Measurements from ENCODE around the gene RAB37. TPM values are rescaled to one million over a fixed set of nuclear protein-coding genes. Genes with fewer than 3 reads are reported as not detected.

RAB37 gene
- total RNA-seq, 2 experiments from 2014 or later = 19.0 to 21.1 TPM

- CTCF ChIA-PET = interaction anchor here (0.6 to 1.0 kb wide), 3 partner anchors 10 to 561 kb away, joined by 3 read pairs; partner anchors contain the start of gene NHERF1
- no peak for DNase-seq
- H3K27ac Mint-ChIP-seq = peak overlapping the region; percentile 91
Observed at GRCh38 chr17:74761419-74761818, 24.4 kb downstream of the RAB37 start.

GRCh38 chr17:74761931-74762330, 24.9 kb downstream of the RAB37 start:
- peaks cover 74% of the 10 kb centered on the region for H3K4me1 ChIP-seq (ENCODE audit: insufficient read depth, low read length)

More at GRCh38 chr17:74761419-74761818, 24.4 kb downstream of the RAB37 start:
- peak overlapping the region; percentile 38 to 61 for H3K27ac ChIP-seq (ENCODE audit: low read depth in 1 of 2, low read length in 2 of 2)
- H3K4me1 ChIP-seq (ENCODE audit: insufficient read depth, low read length) = peaks cover 79% of the 10 kb centered on the region
- TF ChIP-seq CTCF (IDR thresholded peaks at IDR 0.05) = no peak
- H3K9me3 ChIP-seq (ENCODE audit: control insufficient read depth in 1 of 2, insufficient read depth in 1 of 2, low read length in 2 of 2) = no peaks in the 10 kb centered on the region
- Mint-ChIP-seq H3K4me1 (ENCODE audit: low read depth) (peaks cover 55% of the 10 kb centered on the region), H3K27me3 (no peaks in the 10 kb centered on the region), H3K9me3 (no peaks in the 10 kb centered on the region), H3K36me3 (ENCODE audit: low read depth) (peaks cover 38% of the 10 kb centered on the region), H3K4me3 (no peak overlapping the region)
- POLR2A ChIA-PET = interaction anchor here (5.4 to 6.1 kb wide), 2 partner anchors 13 to 24 kb away, joined by 33 to 90 read pairs; partner anchors contain the start of genes NHERF1 and RAB37
- intact Hi-C loops (cut with DNase I, micrococcal nuclease) = no loop called here
- ATAC-seq (ENCODE audit: poor library complexity) = no peak
- H3K4me3 ChIP-seq (ENCODE audit: low read length) = no peak overlapping the region
- H3K27me3 ChIP-seq (ENCODE audit: control insufficient read depth in 1 of 2, insufficient read depth in 2 of 2, low read length in 2 of 2) = no peaks in the 10 kb centered on the region
- H3K36me3 ChIP-seq (ENCODE audit: insufficient read depth, low read length) = peaks cover 66% of the 10 kb centered on the region

GRCh38 chr17:74763565-74764387, 26.7 kb downstream of the RAB37 start:
- Mint-ChIP-seq H3K27ac (peak overlapping the region; percentile 56), H3K27me3 (no peaks in the 10 kb centered on the region), H3K36me3 (ENCODE audit: low read depth) (peaks cover 56% of the 10 kb centered on the region), H3K4me1 (ENCODE audit: low read depth) (peaks cover 36% of the 10 kb centered on the region), H3K9me3 (no peaks in the 10 kb centered on the region), H3K4me3 (no peak overlapping the region)
- peaks cover 69% of the 10 kb centered on the region for H3K4me1 ChIP-seq (ENCODE audit: insufficient read depth, low read length)
- CTCF ChIA-PET = no interaction called here
- H3K9me3 ChIP-seq (ENCODE audit: control insufficient read depth in 1 of 2, insufficient read depth in 1 of 2, low read length in 2 of 2) = no peaks in the 10 kb centered on the region
- no peak overlapping the region for H3K4me3 ChIP-seq (ENCODE audit: low read length)
- intact Hi-C loops (cut with DNase I, micrococcal nuclease) = no loop called here
- DNase-seq = no peak
- H3K27me3 ChIP-seq (ENCODE audit: control insufficient read depth in 1 of 2, insufficient read depth in 2 of 2, low read length in 2 of 2) = no peaks in the 10 kb centered on the region
- ATAC-seq (ENCODE audit: poor library complexity) = no peak
- peak overlapping the region in 1 of 2 donors; percentile 27 for H3K27ac ChIP-seq (ENCODE audit: low read depth in 1 of 2, low read length in 2 of 2)
- no peak for TF ChIP-seq CTCF (IDR thresholded peaks at IDR 0.05)
- POLR2A ChIA-PET = interaction anchor here (0.6 kb wide), 1 partner anchor 1251 kb away, joined by 3 read pairs; no protein-coding TSS in a partner anchor
- peaks cover 77% of the 10 kb centered on the region for H3K36me3 ChIP-seq (ENCODE audit: insufficient read depth, low read length)

More at GRCh38 chr17:74761931-74762330, 24.9 kb downstream of the RAB37 start:
- peak overlapping the region in 1 of 2 donors; percentile 61 for H3K27ac ChIP-seq (ENCODE audit: low read depth in 1 of 2, low read length in 2 of 2)
- Mint-ChIP-seq H3K4me1 (ENCODE audit: low read depth) (peaks cover 50% of the 10 kb centered on the region), H3K27ac (peak overlapping the region; percentile 91), H3K9me3 (no peaks in the 10 kb centered on the region), H3K36me3 (ENCODE audit: low read depth) (peaks cover 42% of the 10 kb centered on the region), H3K4me3 (no peak overlapping the region), H3K27me3 (no peaks in the 10 kb centered on the region)
- ATAC-seq (ENCODE audit: poor library complexity) (no peak), DNase-seq (no peak)
- no peaks in the 10 kb centered on the region for H3K9me3 ChIP-seq (ENCODE audit: control insufficient read depth in 1 of 2, insufficient read depth in 1 of 2, low read length in 2 of 2)
- intact Hi-C loops (cut with DNase I, micrococcal nuclease) = loop anchor here in 1 of 2 experiments (1.0 kb wide), 1 partner anchor 13 kb away; no protein-coding TSS in a partner anchor
- no peak for TF ChIP-seq CTCF (IDR thresholded peaks at IDR 0.05)
- H3K36me3 ChIP-seq (ENCODE audit: insufficient read depth, low read length) = peaks cover 65% of the 10 kb centered on the region
- ChIA-PET POLR2A (interaction anchor here (6.1 kb wide), 1 partner anchor 14 kb away, joined by 90 read pairs; the partner anchor contains the start of gene NHERF1), CTCF (interaction anchor here (0.6 to 0.7 kb wide), 2 partner anchors 9 to 562 kb away, joined by 3 read pairs; no protein-coding TSS in a partner anchor)
- H3K4me3 ChIP-seq (ENCODE audit: low read length) = no peak overlapping the region
- no peaks in the 10 kb centered on the region for H3K27me3 ChIP-seq (ENCODE audit: control insufficient read depth in 1 of 2, insufficient read depth in 2 of 2, low read length in 2 of 2)
